H9 (cell line): ENCODE data around the gene SYNGAP1. TPM values are rescaled to one million over a fixed set of nuclear protein-coding genes. Genes with fewer than 3 reads are reported as not detected.
A peak's percentile ranks its signal among the peaks of the same experiment; 100 is the strongest.

ENCODE experiments used
- DNase-seq: peaks from one replicate; pipeline ENCODE4 v3.0.0-alpha.2; 2017
- H2AFZ ChIP-seq: one replicate; pipeline ENCODE4 v1.6.1; 2013; ENCODE audit warnings: mild to moderate bottlenecking, low read length, control low read depth, moderate library complexity
- H2AK5ac ChIP-seq: 2 replicates; pipeline ENCODE4 v1.6.1; 2013; ENCODE audit warnings: low read length, control low read depth, mixed read lengths; ENCODE audit not compliant: insufficient read length
- H2BK120ac ChIP-seq: one replicate; pipeline ENCODE4 v1.6.1; 2013; ENCODE audit warnings: low read depth, mild to moderate bottlenecking, low read length, control low read depth, inconsistent platforms; ENCODE audit not compliant: poor library complexity, severe bottlenecking
- H2BK12ac ChIP-seq: 2 replicates; pipeline ENCODE4 v1.6.1; 2013; ENCODE audit warnings: low read length, control low read depth, mixed read lengths, low read depth; ENCODE audit not compliant: insufficient read length
- H2BK15ac ChIP-seq: 2 replicates; pipeline ENCODE4 v1.6.1; 2013; ENCODE audit warnings: low read depth, low read length, control low read depth
- H2BK20ac ChIP-seq: one replicate; pipeline ENCODE4 v1.6.1; 2013; ENCODE audit warnings: low read depth, mild to moderate bottlenecking, low read length, control low read depth, inconsistent platforms; ENCODE audit not compliant: poor library complexity, severe bottlenecking
- H2BK5ac ChIP-seq: 2 replicates; pipeline ENCODE4 v1.6.1; 2013; ENCODE audit warnings: low read length, control low read depth, mixed read lengths; ENCODE audit not compliant: insufficient read length
- H3K14ac ChIP-seq: 2 replicates; pipeline ENCODE4 v1.6.1; 2013; ENCODE audit warnings: low read length, control low read depth; ENCODE audit not compliant: insufficient read depth
- H3K18ac ChIP-seq: 2 replicates; pipeline ENCODE4 v1.6.1; 2013; ENCODE audit warnings: low read depth, mild to moderate bottlenecking, mixed read lengths, low read length, control low read depth; ENCODE audit not compliant: insufficient read length
- H3K23ac ChIP-seq: 2 replicates; pipeline ENCODE4 v1.6.1; 2013; ENCODE audit warnings: low read length, control low read depth, mixed read lengths, low read depth; ENCODE audit not compliant: insufficient read length
- H3K23me2 ChIP-seq: 2 replicates; pipeline ENCODE4 v1.6.1; 2013; ENCODE audit warnings: low read depth, mild to moderate bottlenecking, mixed read lengths, low read length, control low read depth; ENCODE audit not compliant: insufficient read length, poor library complexity, severe bottlenecking
- H3K27ac ChIP-seq: 2 replicates; pipeline ENCODE4 v1.5.1; 2013; ENCODE audit warnings: low read length, control low read depth, mixed read lengths, low read depth; ENCODE audit not compliant: insufficient read length
- H3K27me3 ChIP-seq: 2 replicates; pipeline ENCODE4 v1.6.1; 2013; ENCODE audit warnings: low read length, control low read depth, inconsistent platforms; ENCODE audit not compliant: insufficient read depth
- H3K4ac ChIP-seq: 2 replicates; pipeline ENCODE4 v1.6.1; 2013; ENCODE audit warnings: low read depth, mild to moderate bottlenecking, control low read depth, inconsistent platforms, low read length, moderate library complexity
- H3K4me1 ChIP-seq: 2 replicates; pipeline ENCODE4 v1.6.1; 2013; ENCODE audit warnings: low read length, control low read depth, inconsistent platforms; ENCODE audit not compliant: insufficient read depth
- H3K4me2 ChIP-seq: 2 replicates; pipeline ENCODE4 v1.6.1; 2013; ENCODE audit warnings: low read length, control low read depth, mixed read lengths; ENCODE audit not compliant: insufficient read length, insufficient read depth
- H3K56ac ChIP-seq: 2 replicates; pipeline ENCODE4 v1.6.1; 2013; ENCODE audit warnings: low read depth, mild to moderate bottlenecking, mixed read lengths, low read length, control low read depth; ENCODE audit not compliant: insufficient read length
- H3K79me1 ChIP-seq: 2 replicates; pipeline ENCODE4 v1.6.1; 2013; ENCODE audit warnings: low read depth, mild to moderate bottlenecking, moderate library complexity, low read length, control low read depth, inconsistent platforms; ENCODE audit not compliant: insufficient read depth, poor library complexity, severe bottlenecking
- H3K79me2 ChIP-seq: 2 replicates; pipeline ENCODE4 v1.6.1; 2013; ENCODE audit warnings: low read length, control low read depth, inconsistent platforms; ENCODE audit not compliant: insufficient read depth
- H3K9ac ChIP-seq: 2 replicates; pipeline ENCODE4 v1.6.1; 2013; ENCODE audit warnings: low read length, control low read depth, mixed read lengths; ENCODE audit not compliant: insufficient read length; ENCODE audit errors: extremely low read depth
- H3K9me3 ChIP-seq: one replicate; pipeline ENCODE4 v1.6.1; 2013; ENCODE audit warnings: low read depth, low read length, inconsistent platforms; ENCODE audit not compliant: control insufficient read depth
- H3T11ph ChIP-seq: one replicate; pipeline ENCODE4 v1.6.1; 2013; ENCODE audit warnings: mild to moderate bottlenecking, low read length, control low read depth, inconsistent platforms
- H4K20me1 ChIP-seq: one replicate; pipeline ENCODE4 v1.6.1; 2013; ENCODE audit not compliant: control insufficient read depth, insufficient read length, insufficient read depth
- H4K5ac ChIP-seq: 2 replicates; pipeline ENCODE4 v1.6.1; 2013; ENCODE audit warnings: low read depth, mild to moderate bottlenecking, mixed read lengths, low read length, control low read depth; ENCODE audit not compliant: insufficient read length
- H4K8ac ChIP-seq: replicated peaks from 2 replicates; pipeline ENCODE4 v1.6.1; 2013; ENCODE audit warnings: low read length, control low read depth, mixed read lengths, low read depth; ENCODE audit not compliant: insufficient read length
- H4K91ac ChIP-seq: 2 replicates; pipeline ENCODE4 v1.6.1; 2013; ENCODE audit warnings: low read depth, mild to moderate bottlenecking, moderate library complexity, mixed read lengths, low read length, control low read depth; ENCODE audit not compliant: insufficient read length
- H3K27ac Mint-ChIP-seq, 3 experiments: 2 replicates in 2 of 3; 3 replicates in 1 of 3; pipeline ENCODE4 v1.8.0; 2020 to 2021; ENCODE audit warnings: mixed read lengths in 3 of 3, mild to moderate bottlenecking in 1 of 3, moderate library complexity in 1 of 3
- H3K27me3 Mint-ChIP-seq: 2 replicates; pipeline ENCODE4 v1.8.0; 2021; ENCODE audit warnings: low read depth, mild to moderate bottlenecking, moderate library complexity, mixed read lengths
- H3K36me3 Mint-ChIP-seq, 3 experiments: 2 replicates in 2 of 3; 3 replicates in 1 of 3; pipeline ENCODE4 v1.8.0; 2020 to 2021; ENCODE audit warnings: low read depth in 3 of 3, mixed read lengths in 3 of 3; ENCODE audit not compliant: insufficient read depth in 1 of 3
- H3K4me1 Mint-ChIP-seq, 2 experiments: 2 replicates each; pipeline ENCODE4 v1.8.0; 2020; ENCODE audit warnings: mixed read lengths in 2 of 2
- H3K4me3 Mint-ChIP-seq, 2 experiments: 2 replicates in 1 of 2; 3 replicates in 1 of 2; pipeline ENCODE4 v1.8.0; 2020 to 2021; ENCODE audit warnings: mild to moderate bottlenecking in 2 of 2, mixed read lengths in 2 of 2, moderate library complexity in 1 of 2
- H3K9me3 Mint-ChIP-seq, 2 experiments: 2 replicates in 1 of 2; 3 replicates in 1 of 2; pipeline ENCODE4 v1.8.0; 2020; ENCODE audit warnings: mild to moderate bottlenecking in 2 of 2, mixed read lengths in 2 of 2, moderate library complexity in 1 of 2
- CTCF ChIP-seq: fragments of 200-600 bp; sonication (generic); conservative IDR thresholded peaks from 3 replicates; pipeline ENCODE4 v1.8.0; 2021; ENCODE audit warnings: antibody characterized with exemption, mild to moderate bottlenecking
- WGBS: extraction: QIAGEN DNeasy Blood & Tissue Kit; methylation state at CpG from one replicate; pipeline ENCODE4 v1.1.7; 2013; ENCODE audit warnings: missing lambda C conversion rate, low lambda C conversion rate, mixed read lengths; ENCODE audit not compliant: insufficient read length; ENCODE audit errors: extremely low coverage; 5-methylcytosine and 5-hydroxymethylcytosine counted together
- total RNA-seq: library from RNA; stranded (reverse); gene quantifications from 2 replicates; pipeline ENCODE4 v1.2.1, GENCODE V29; 2021

Gene SYNGAP1
- total RNA-seq, 1 experiment from 2014 or later = 121 TPM

GRCh38 chr6:33434961-33435360 lies 15.1 kb downstream of the SYNGAP1 start:
- H4K5ac ChIP-seq = no peak overlapping the region
- 0 out of 5 replicates have a peak overlapping the region, but pooled peaks of 1 of the 2 experiments have one; percentile 5 for H3K4me3 Mint-ChIP-seq
- H3K4me1 Mint-ChIP-seq = peaks cover 40 to 47% of the 10 kb centered on the region in 2 experiments
- no peak overlapping the region for H4K8ac ChIP-seq
- H3K36me3 Mint-ChIP-seq = peaks cover 51 to 62% (median 54%) of the 10 kb centered on the region in 3 experiments
- peaks cover 5% of the 10 kb centered on the region; the same call in 1 of the 2 replicates for H3K79me2 ChIP-seq
- H2AK5ac ChIP-seq = no peak overlapping the region
- H3K27me3 Mint-ChIP-seq = no peaks in the 10 kb centered on the region; the same call in 1 of the 2 replicates
- no peak overlapping the region for H3K14ac ChIP-seq
- H3K18ac ChIP-seq = no peak overlapping the region
- H2BK15ac ChIP-seq = no peak overlapping the region
- peaks cover 5% of the 10 kb centered on the region for H3K79me1 ChIP-seq
- no peaks in the 10 kb centered on the region for H3K9me3 Mint-ChIP-seq
- no peak overlapping the region for H2BK5ac ChIP-seq
- H3K27me3 ChIP-seq = no peaks in the 10 kb centered on the region
- no peak overlapping the region for H3K4ac ChIP-seq
- no peak overlapping the region for H3K56ac ChIP-seq
- H2AFZ ChIP-seq = no peak overlapping the region
- H3K9ac ChIP-seq = no peak overlapping the region
- H3T11ph ChIP-seq = no peak overlapping the region
- H4K20me1 ChIP-seq = no peaks in the 10 kb centered on the region
- no CpG with 5 or more reads among the region's 4 CpGs for WGBS
- H3K27ac Mint-ChIP-seq = peak overlapping the region; percentile 28 to 74 (median 49); a peak in 3 of 7 replicates
- peaks cover 12% of the 10 kb centered on the region; the same call in 1 of the 2 replicates for H3K4me1 ChIP-seq
- H3K23ac ChIP-seq = no peak overlapping the region
- no peak overlapping the region for H4K91ac ChIP-seq
- H3K4me2 ChIP-seq = no peak overlapping the region
- H3K27ac ChIP-seq = no peak overlapping the region
- H2BK20ac ChIP-seq = no peak overlapping the region
- DNase-seq = no peak
- TF ChIP-seq CTCF = no peak
- H3K9me3 ChIP-seq = no peaks in the 10 kb centered on the region
- peaks cover 23% of the 10 kb centered on the region for H3K23me2 ChIP-seq
- H2BK12ac ChIP-seq = no peak overlapping the region
- no peak overlapping the region for H2BK120ac ChIP-seq
